ENCODE measurements around the gene PLCD1.

PLCD1 gene

GRCh38 chr3:38015984-38016383 lies 13.5 kb downstream of the PLCD1 start:
- H3K4me2 ChIP-seq (ENCODE audit: low read depth, low read length, poor library complexity, severe bottlenecking): no peak overlapping the region
- no peaks in the 10 kb centered on the region for H4K20me1 ChIP-seq (ENCODE audit: insufficient read depth, low read length, poor library complexity, severe bottlenecking)
- no peaks in the 10 kb centered on the region for H3F3A ChIP-seq (ENCODE audit: low read depth)
- H3K27me3 ChIP-seq (ENCODE audit: insufficient read depth, low read length, poor library complexity, severe bottlenecking): no peaks in the 10 kb centered on the region
- TF ChIP-seq EZH2phosphoT487 (IDR thresholded peaks at IDR 0.05; ENCODE audit: borderline replicate concordance) (no peak), CTCF (conservative IDR thresholded peaks at IDR 0.05; ENCODE audit: low read length) (no peak)
- no peak overlapping the region for H3K4me3 ChIP-seq (ENCODE audit: low read length, poor library complexity, severe bottlenecking)
- no peaks in the 10 kb centered on the region for H3K4me1 ChIP-seq (ENCODE audit: insufficient read depth, low read length, poor library complexity, severe bottlenecking)
- H3K36me3 ChIP-seq (ENCODE audit: insufficient read depth, low read length): no peaks in the 10 kb centered on the region
- H3K9me3 ChIP-seq (ENCODE audit: insufficient read depth, low read depth, low read length): no peaks in the 10 kb centered on the region
- no peaks in the 10 kb centered on the region for H3K79me2 ChIP-seq (ENCODE audit: insufficient read depth, low read length)
- no peak overlapping the region for H2AFZ ChIP-seq (ENCODE audit: low read length)
- H3K9me2 ChIP-seq (replicated peaks; ENCODE audit: low read depth, low read length): no peaks in the 10 kb centered on the region
- H3K9ac ChIP-seq (ENCODE audit: low read depth, low read length, poor library complexity, severe bottlenecking): no peak overlapping the region

DNA sequence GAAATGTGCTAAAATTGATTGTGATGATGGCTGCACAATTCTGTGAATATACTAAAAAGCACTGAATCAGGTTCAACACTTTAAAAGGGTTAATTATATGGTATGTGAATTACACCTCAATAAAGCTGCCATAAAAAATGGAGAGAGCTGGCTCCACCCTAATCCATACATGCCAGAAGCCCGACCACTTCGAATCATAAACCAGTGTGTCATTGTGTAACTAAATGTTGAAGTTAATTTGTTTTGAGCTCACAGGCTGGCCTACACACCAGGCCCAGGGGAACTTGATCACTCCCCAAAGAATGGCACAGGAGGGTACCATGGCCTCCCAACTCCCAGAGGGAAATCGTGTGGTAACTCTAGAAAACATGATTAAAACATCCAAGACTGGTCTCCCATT lies 14.0 kb downstream of the PLCD1 start:
- H3K4me3 ChIP-seq (ENCODE audit: low read length, poor library complexity, severe bottlenecking): no peak overlapping the region

GRCh38 chr3:38011111-38011510 lies 18.3 kb downstream of the PLCD1 start:
- Histone ChIP-seq H3K4me1 (ENCODE audit: insufficient read depth, low read length, poor library complexity, severe bottlenecking) (no peaks in the 10 kb centered on the region), H3K9me3 (ENCODE audit: insufficient read depth, low read depth, low read length) (no peaks in the 10 kb centered on the region), H3K79me2 (ENCODE audit: insufficient read depth, low read length) (no peaks in the 10 kb centered on the region), H3K9me2 (replicated peaks; ENCODE audit: low read depth, low read length) (no peaks in the 10 kb centered on the region), H3F3A (ENCODE audit: low read depth) (no peaks in the 10 kb centered on the region), H2AFZ (ENCODE audit: low read length) (no peak overlapping the region), H3K4me2 (ENCODE audit: low read depth, low read length, poor library complexity, severe bottlenecking) (no peak overlapping the region), H3K36me3 (ENCODE audit: insufficient read depth, low read length) (peaks cover 7% of the 10 kb centered on the region; the same call in 1 of the 2 replicates), H3K4me3 (ENCODE audit: low read length, poor library complexity, severe bottlenecking) (no peak overlapping the region), H3K9ac (ENCODE audit: low read depth, low read length, poor library complexity, severe bottlenecking) (no peak overlapping the region), H3K27me3 (ENCODE audit: insufficient read depth, low read length, poor library complexity, severe bottlenecking) (no peaks in the 10 kb centered on the region), H4K20me1 (ENCODE audit: insufficient read depth, low read length, poor library complexity, severe bottlenecking) (no peaks in the 10 kb centered on the region)
- no peak for TF ChIP-seq CTCF (conservative IDR thresholded peaks at IDR 0.05; ENCODE audit: low read length)

More for the DNA sequence above, 14.0 kb downstream of the PLCD1 start:
- H3K36me3 ChIP-seq (ENCODE audit: insufficient read depth, low read length): no peaks in the 10 kb centered on the region
- no peaks in the 10 kb centered on the region for H3K9me3 ChIP-seq (ENCODE audit: insufficient read depth, low read depth, low read length)
- H3F3A ChIP-seq (ENCODE audit: low read depth): no peaks in the 10 kb centered on the region
- no peak for TF ChIP-seq EZH2phosphoT487 (IDR thresholded peaks at IDR 0.05; ENCODE audit: borderline replicate concordance)
- no peak for TF ChIP-seq CTCF (conservative IDR thresholded peaks at IDR 0.05; ENCODE audit: low read length)
- no peak overlapping the region for H2AFZ ChIP-seq (ENCODE audit: low read length)
- no peaks in the 10 kb centered on the region for H3K27me3 ChIP-seq (ENCODE audit: insufficient read depth, low read length, poor library complexity, severe bottlenecking)
- no peaks in the 10 kb centered on the region for H3K79me2 ChIP-seq (ENCODE audit: insufficient read depth, low read length)
- no peaks in the 10 kb centered on the region for H3K4me1 ChIP-seq (ENCODE audit: insufficient read depth, low read length, poor library complexity, severe bottlenecking)
- no peaks in the 10 kb centered on the region for H4K20me1 ChIP-seq (ENCODE audit: insufficient read depth, low read length, poor library complexity, severe bottlenecking)
- H3K9me2 ChIP-seq (replicated peaks; ENCODE audit: low read depth, low read length): no peaks in the 10 kb centered on the region
- no peak overlapping the region for H3K9ac ChIP-seq (ENCODE audit: low read depth, low read length, poor library complexity, severe bottlenecking)
- no peak overlapping the region for H3K4me2 ChIP-seq (ENCODE audit: low read depth, low read length, poor library complexity, severe bottlenecking)
